GM18868 (cell line): ENCODE measurements around the gene TK1.

ENCODE experiments used
- ATAC-seq: cut with Tn5 transposase; IDR thresholded peaks from one replicate; pipeline ENCODE4 v1.9.1; 2021; ENCODE audit warnings: mild to moderate bottlenecking, moderate library complexity; ENCODE audit not compliant: unreplicated experiment

TK1 gene

GRCh38 chr17:78223061-78223460 lies 36.2 kb upstream of the TK1 start:
- no peak for ATAC-seq

- ATAC-seq, result no peak
Observed at GRCh38 chr17:78219396-78220150, 32.7 kb upstream of the TK1 start.

- ATAC-seq, result no peak
Observed at GRCh38 chr17:78214706-78215061, 27.8 kb upstream of the TK1 start.

GRCh38 chr17:78214016-78214705 lies 27.3 kb upstream of the TK1 start, which contains the start of gene BIRC5:
Gene BIRC5, plus strand, starts transcription at chr17:78214253. Its CDS starts 64 bp downstream, at chr17:78214317.
- peak; percentile 72 for ATAC-seq

- no peak for ATAC-seq
Observed at GRCh38 chr17:78211032-78211431, 24.2 kb upstream of the TK1 start.

- ATAC-seq, result no peak
Observed at GRCh38 chr17:78210111-78210510, 23.3 kb upstream of the TK1 start.

GRCh38 chr17:78208486-78208885 lies 21.6 kb upstream of the TK1 start:
- ATAC-seq, result no peak

GRCh38 chr17:78206298-78206697 lies 19.4 kb upstream of the TK1 start:
- ATAC-seq, result no peak

GRCh38 chr17:78205124-78205775 lies 18.4 kb upstream of the TK1 start:
- ATAC-seq, result no peak

- ATAC-seq, result no peak
Observed at GRCh38 chr17:78204387-78205123, 17.7 kb upstream of the TK1 start.

- ATAC-seq, result no peak
Observed at GRCh38 chr17:78202666-78203065, 15.8 kb upstream of the TK1 start.

- ATAC-seq, result no peak
Observed at GRCh38 chr17:78200451-78200850, 13.6 kb upstream of the TK1 start.

GRCh38 chr17:78197147-78197832 lies 10.4 kb upstream of the TK1 start:
- no peak for ATAC-seq

GRCh38 chr17:78196716-78197115 lies 9.9 kb upstream of the TK1 start:
- no peak for ATAC-seq

- no peak for ATAC-seq
Observed at GRCh38 chr17:78185981-78186691, 716 bp downstream of the TK1 start.

GRCh38 chr17:78184868-78185267 lies 2.0 kb downstream of the TK1 start:
- ATAC-seq, result no peak

GRCh38 chr17:78184351-78184750 lies 2.5 kb downstream of the TK1 start:
- ATAC-seq, result no peak

GRCh38 chr17:78183916-78184315 lies 2.9 kb downstream of the TK1 start:
- no peak for ATAC-seq

- ATAC-seq, result no peak
Observed at GRCh38 chr17:78182504-78182903, 4.3 kb downstream of the TK1 start.

GRCh38 chr17:78180508-78180907 lies 6.3 kb downstream of the TK1 start:
- no peak for ATAC-seq
